HepG2 (cell line): ENCODE data around the gene MTG1. TPM values are rescaled to one million over a fixed set of nuclear protein-coding genes. Genes with fewer than 3 reads are reported as not detected.

Source experiments
- ATF7 ChIP-seq, 2 experiments: fragments of 450-650 bp in 1 of 2; sonication (generic) in 1 of 2; formaldehyde crosslinking in 1 of 2; IDR thresholded peaks; 2 replicates each; pipeline versions ENCODE4 v1.4.0 to v1.6.1; 2016 to 2020; ENCODE audit warnings: antibody characterized with exemption in 1 of 2, mild to moderate bottlenecking in 1 of 2, missing genetic modification reagents in 1 of 2
- IRF9 ChIP-seq: sonication (generic); formaldehyde crosslinking; IDR thresholded peaks from 2 replicates; pipeline ENCODE4 v1.8.0; 2022; ENCODE audit warnings: missing genetic modification reagents, mild to moderate bottlenecking, borderline replicate concordance
- IRX3 ChIP-seq: sonication (generic); formaldehyde crosslinking; IDR thresholded peaks from 2 replicates; pipeline ENCODE4 v1.8.1; 2023; ENCODE audit warnings: mild to moderate bottlenecking, low read depth, missing genetic modification reagents, borderline replicate concordance
- KAT7 ChIP-seq: IDR thresholded peaks from 2 replicates; pipeline ENCODE4 v1.6.1; 2018; ENCODE audit warnings: borderline replicate concordance, missing compliant biosample characterization
- MBNL3 ChIP-seq: fragments of 250-450 bp; sonication (Bioruptor Pico); conservative IDR thresholded peaks from 2 replicates; pipeline ENCODE4 v1.8.0; 2022; ENCODE audit warnings: mild to moderate bottlenecking, inconsistent platforms
- MED1 ChIP-seq: sonication (generic); formaldehyde crosslinking; IDR thresholded peaks from 2 replicates; pipeline ENCODE4 v1.4.0; 2020; ENCODE audit warnings: missing genetic modification reagents
- PAX8 ChIP-seq: sonication (generic); formaldehyde crosslinking; IDR thresholded peaks from 2 replicates; pipeline ENCODE4 v1.8.0; 2022; ENCODE audit warnings: mild to moderate bottlenecking, missing genetic modification reagents, borderline replicate concordance
- SRSF9 ChIP-seq: fragments of 200-400 bp; formaldehyde crosslinking; IDR thresholded peaks from 2 replicates; pipeline ENCODE4 v1.6.1; 2018; ENCODE audit warnings: borderline replicate concordance, mild to moderate bottlenecking, low read depth, low read length; ENCODE audit not compliant: insufficient read depth, poor library complexity, severe bottlenecking
- YEATS4 ChIP-seq: sonication (generic); formaldehyde crosslinking; IDR thresholded peaks from 2 replicates; pipeline ENCODE4 v1.4.0; 2020; ENCODE audit warnings: missing genetic modification reagents, borderline replicate concordance
- ZHX2 ChIP-seq, 2 experiments: sonication (generic) in 1 of 2; formaldehyde crosslinking in 1 of 2; IDR thresholded peaks; 2 replicates each; pipeline versions ENCODE4 v1.6.1 to v1.9.0; 2014 to 2022; ENCODE audit warnings: antibody characterized with exemption in 1 of 2, borderline replicate concordance in 1 of 2, inconsistent platforms in 1 of 2, low read depth in 1 of 2, missing genetic modification reagents in 1 of 2
- ZNF138 ChIP-seq: sonication (generic); formaldehyde crosslinking; IDR thresholded peaks from 2 replicates; pipeline ENCODE4 v1.5.0; 2020; ENCODE audit warnings: mild to moderate bottlenecking, low read depth, missing genetic modification reagents
- ZNF256 ChIP-seq: sonication (generic); formaldehyde crosslinking; conservative IDR thresholded peaks from 2 replicates; pipeline ENCODE4 v1.4.0; 2020; ENCODE audit warnings: missing genetic modification reagents
- ZNF446 ChIP-seq: sonication (generic); formaldehyde crosslinking; IDR thresholded peaks from 2 replicates; pipeline ENCODE4 v1.5.0; 2020; ENCODE audit warnings: mild to moderate bottlenecking, missing genetic modification reagents
- ZNF501 ChIP-seq: sonication (generic); formaldehyde crosslinking; IDR thresholded peaks from 2 replicates; pipeline ENCODE4 v1.5.1; 2020; ENCODE audit warnings: mild to moderate bottlenecking, moderate library complexity, missing genetic modification reagents
- ZNF513 ChIP-seq: sonication (generic); formaldehyde crosslinking; conservative IDR thresholded peaks from 2 replicates; pipeline ENCODE4 v1.5.0; 2020; ENCODE audit warnings: missing genetic modification reagents
- ZNF549 ChIP-seq: sonication (generic); formaldehyde crosslinking; IDR thresholded peaks from 2 replicates; pipeline ENCODE4 v1.5.0; 2020; ENCODE audit warnings: missing genetic modification reagents
- polyA plus RNA-seq, 8 experiments: library from polyadenylated mRNA; depleted of rRNA in 3 of 8; stranded (reverse) in 7 of 8; unstranded in 1 of 8; fragments of >200 nt; fragmentation: Illumina TruSeq in 4 of 8; extraction: Trizol in 4 of 8; gene quantifications; 2 replicates each; pipeline versions ENCODE4 v1.2.1 to v1.2.3, GENCODE V29; 2011 to 2016; ENCODE audit warnings: low read depth in 4 of 8, missing spikeins in 1 of 8, mixed read lengths in 1 of 8; ENCODE audit not compliant: insufficient read depth in 1 of 8
- total RNA-seq, 5 experiments: library from RNA; depleted of rRNA; stranded (reverse); fragments of >200 nt; fragmentation: Illumina TruSeq; extraction: Trizol; gene quantifications; 2 replicates each; pipeline ENCODE4 v1.2.3, GENCODE V29; 2016; ENCODE audit warnings: low read depth in 1 of 5

The MTG1 gene
- total and polyA plus RNA-seq, 2 of the 13 experiments (the other 11 are each of a cell fraction or from before 2014, with no cell fraction given): 42.0 to 103 TPM

- TF ChIP-seq MBNL3 (CRISPR knock-in tag): no peak
- no peak for TF ChIP-seq MED1 (CRISPR knock-in tag)
- peak; percentile 90 for TF ChIP-seq ZNF446 (CRISPR knock-in tag)
- TF ChIP-seq ATF7 (IDR thresholded peaks at IDR 0.05): no peak
- no peak for TF ChIP-seq ATF7 (CRISPR knock-in tag; IDR thresholded peaks at IDR 0.05)
- TF ChIP-seq KAT7: no peak; the same call in 1 of the 2 replicates
- TF ChIP-seq ZNF256 (CRISPR knock-in tag): no peak
- TF ChIP-seq ZNF513 (CRISPR knock-in tag): no peak
- TF ChIP-seq YEATS4 (CRISPR knock-in tag): peak; percentile 69
- no peak for TF ChIP-seq ZNF549 (CRISPR knock-in tag)
- TF ChIP-seq IRX3 (CRISPR knock-in tag): peak; percentile 41; the same call in 1 of the 2 replicates
- no peak for TF ChIP-seq PAX8 (CRISPR knock-in tag)
- TF ChIP-seq ZHX2 (IDR thresholded peaks at IDR 0.05; ENCODE audit: low read depth): 0 out of 2 replicates have a peak, but pooled peaks have one; percentile 9
- no peak for TF ChIP-seq ZHX2 (CRISPR knock-in tag; IDR thresholded peaks at IDR 0.05; ENCODE audit: borderline replicate concordance)
- no peak for TF ChIP-seq SRSF9
- TF ChIP-seq ZNF138: no peak; the same call in 1 of the 2 replicates
- TF ChIP-seq IRF9 (CRISPR knock-in tag): no peak; the same call in 1 of the 2 replicates
- peak; percentile 1; the same call in 1 of the 2 replicates for TF ChIP-seq ZNF501 (CRISPR knock-in tag)
Observed at GRCh38 chr10:133357285-133358161, 36.4 kb upstream of the MTG1 start, which contains the start of gene FUOM (continued).
